ENCODE data around the gene NAXD.

DNA sequence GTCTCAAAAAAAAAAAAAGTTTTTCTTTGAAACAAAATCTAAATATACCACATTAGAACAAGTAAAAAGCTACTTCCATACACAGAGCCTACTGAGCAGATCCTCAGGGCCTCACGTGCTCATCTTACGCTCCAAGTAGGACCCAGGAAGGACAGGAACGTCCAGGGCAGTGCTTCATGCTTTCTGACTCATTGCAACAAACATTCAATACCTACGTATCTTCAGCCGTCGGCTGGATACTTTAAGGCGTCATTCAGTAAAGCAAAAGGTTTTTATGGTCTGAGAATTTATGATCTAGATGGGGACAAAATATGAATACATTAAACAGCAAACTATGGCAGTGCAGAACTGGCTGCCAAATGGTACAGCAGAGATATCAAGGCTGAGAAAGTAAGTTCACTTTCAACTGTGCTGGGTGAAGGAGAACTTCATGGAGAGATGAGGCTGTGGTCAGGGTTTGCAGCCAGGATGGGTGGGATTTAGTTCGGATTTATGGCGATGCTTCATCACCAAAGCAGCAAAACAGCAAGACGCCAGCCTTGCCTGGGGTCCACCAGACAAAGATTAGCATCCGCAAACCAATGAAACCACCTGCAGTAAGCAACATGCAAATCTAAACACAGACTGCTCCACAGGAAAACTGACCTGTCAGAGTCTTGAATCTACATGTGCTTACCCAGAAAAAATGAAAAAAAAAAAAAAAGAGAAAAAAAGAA, 70.1 kb downstream of the NAXD start:
- TF ChIP-seq, protein P1, sequence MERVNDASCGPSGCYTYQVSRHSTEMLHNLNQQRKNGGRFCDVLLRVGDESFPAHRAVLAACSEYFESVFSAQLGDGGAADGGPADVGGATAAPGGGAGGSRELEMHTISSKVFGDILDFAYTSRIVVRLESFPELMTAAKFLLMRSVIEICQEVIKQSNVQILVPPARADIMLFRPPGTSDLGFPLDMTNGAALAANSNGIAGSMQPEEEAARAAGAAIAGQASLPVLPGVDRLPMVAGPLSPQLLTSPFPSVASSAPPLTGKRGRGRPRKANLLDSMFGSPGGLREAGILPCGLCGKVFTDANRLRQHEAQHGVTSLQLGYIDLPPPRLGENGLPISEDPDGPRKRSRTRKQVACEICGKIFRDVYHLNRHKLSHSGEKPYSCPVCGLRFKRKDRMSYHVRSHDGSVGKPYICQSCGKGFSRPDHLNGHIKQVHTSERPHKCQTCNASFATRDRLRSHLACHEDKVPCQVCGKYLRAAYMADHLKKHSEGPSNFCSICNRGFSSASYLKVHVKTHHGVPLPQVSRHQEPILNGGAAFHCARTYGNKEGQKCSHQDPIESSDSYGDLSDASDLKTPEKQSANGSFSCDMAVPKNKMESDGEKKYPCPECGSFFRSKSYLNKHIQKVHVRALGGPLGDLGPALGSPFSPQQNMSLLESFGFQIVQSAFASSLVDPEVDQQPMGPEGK (CRISPR knock-in tag; IDR thresholded peaks at IDR 0.05; ENCODE audit: borderline replicate concordance), result no peak
- TF ChIP-seq ZFP3 (CRISPR knock-in tag; IDR thresholded peaks at IDR 0.05) (no peak), RARB (CRISPR knock-in tag; IDR thresholded peaks at IDR 0.05) (no peak), ZFP30 (CRISPR knock-in tag; IDR thresholded peaks at IDR 0.05) (no peak), GLIS3 (CRISPR knock-in tag; IDR thresholded peaks at IDR 0.05) (no peak), ZC3H10 (CRISPR knock-in tag; IDR thresholded peaks at IDR 0.05) (no peak), ZNF70 (CRISPR knock-in tag; IDR thresholded peaks at IDR 0.05) (no peak), CSDC2 (CRISPR knock-in tag; IDR thresholded peaks at IDR 0.05) (no peak), SNAI2 (CRISPR knock-in tag; IDR thresholded peaks at IDR 0.05) (no peak), ARNTL (CRISPR knock-in tag; IDR thresholded peaks at IDR 0.05; ENCODE audit: borderline replicate concordance, low read depth) (no peak), ISL1 (CRISPR knock-in tag; IDR thresholded peaks at IDR 0.05) (no peak)
- TF ChIP-seq, protein P2, sequence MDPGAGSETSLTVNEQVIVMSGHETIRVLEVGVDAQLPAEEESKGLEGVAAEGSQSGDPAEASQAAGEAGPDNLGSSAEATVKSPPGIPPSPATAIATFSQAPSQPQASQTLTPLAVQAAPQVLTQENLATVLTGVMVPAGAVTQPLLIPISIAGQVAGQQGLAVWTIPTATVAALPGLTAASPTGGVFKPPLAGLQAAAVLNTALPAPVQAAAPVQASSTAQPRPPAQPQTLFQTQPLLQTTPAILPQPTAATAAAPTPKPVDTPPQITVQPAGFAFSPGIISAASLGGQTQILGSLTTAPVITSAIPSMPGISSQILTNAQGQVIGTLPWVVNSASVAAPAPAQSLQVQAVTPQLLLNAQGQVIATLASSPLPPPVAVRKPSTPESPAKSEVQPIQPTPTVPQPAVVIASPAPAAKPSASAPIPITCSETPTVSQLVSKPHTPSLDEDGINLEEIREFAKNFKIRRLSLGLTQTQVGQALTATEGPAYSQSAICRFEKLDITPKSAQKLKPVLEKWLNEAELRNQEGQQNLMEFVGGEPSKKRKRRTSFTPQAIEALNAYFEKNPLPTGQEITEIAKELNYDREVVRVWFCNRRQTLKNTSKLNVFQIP (CRISPR knock-in tag; IDR thresholded peaks at IDR 0.05; ENCODE audit: borderline replicate concordance, low read depth), result no peak
- TF ChIP-seq, protein P3, sequence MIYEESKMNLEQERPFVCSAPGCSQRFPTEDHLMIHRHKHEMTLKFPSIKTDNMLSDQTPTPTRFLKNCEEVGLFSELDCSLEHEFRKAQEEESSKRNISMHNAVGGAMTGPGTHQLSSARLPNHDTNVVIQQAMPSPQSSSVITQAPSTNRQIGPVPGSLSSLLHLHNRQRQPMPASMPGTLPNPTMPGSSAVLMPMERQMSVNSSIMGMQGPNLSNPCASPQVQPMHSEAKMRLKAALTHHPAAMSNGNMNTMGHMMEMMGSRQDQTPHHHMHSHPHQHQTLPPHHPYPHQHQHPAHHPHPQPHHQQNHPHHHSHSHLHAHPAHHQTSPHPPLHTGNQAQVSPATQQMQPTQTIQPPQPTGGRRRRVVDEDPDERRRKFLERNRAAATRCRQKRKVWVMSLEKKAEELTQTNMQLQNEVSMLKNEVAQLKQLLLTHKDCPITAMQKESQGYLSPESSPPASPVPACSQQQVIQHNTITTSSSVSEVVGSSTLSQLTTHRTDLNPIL (CRISPR knock-in tag; IDR thresholded peaks at IDR 0.05; ENCODE audit: low read depth), result no peak
- TF ChIP-seq, protein P4, sequence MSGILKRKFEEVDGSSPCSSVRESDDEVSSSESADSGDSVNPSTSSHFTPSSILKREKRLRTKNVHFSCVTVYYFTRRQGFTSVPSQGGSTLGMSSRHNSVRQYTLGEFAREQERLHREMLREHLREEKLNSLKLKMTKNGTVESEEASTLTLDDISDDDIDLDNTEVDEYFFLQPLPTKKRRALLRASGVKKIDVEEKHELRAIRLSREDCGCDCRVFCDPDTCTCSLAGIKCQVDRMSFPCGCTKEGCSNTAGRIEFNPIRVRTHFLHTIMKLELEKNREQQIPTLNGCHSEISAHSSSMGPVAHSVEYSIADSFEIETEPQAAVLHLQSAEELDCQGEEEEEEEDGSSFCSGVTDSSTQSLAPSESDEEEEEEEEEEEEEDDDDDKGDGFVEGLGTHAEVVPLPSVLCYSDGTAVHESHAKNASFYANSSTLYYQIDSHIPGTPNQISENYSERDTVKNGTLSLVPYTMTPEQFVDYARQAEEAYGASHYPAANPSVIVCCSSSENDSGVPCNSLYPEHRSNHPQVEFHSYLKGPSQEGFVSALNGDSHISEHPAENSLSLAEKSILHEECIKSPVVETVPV (CRISPR knock-in tag; IDR thresholded peaks at IDR 0.05), result no peak

Data from SK-N-SH treated with all-trans-retinoic acid at 6 μM for 48 hours (cell line).